Psoas muscle (tissue), 8 donors: Measurements from ENCODE around the gene GPRIN2. TPM values are rescaled to one million over a fixed set of nuclear protein-coding genes. Genes with fewer than 3 reads are reported as not detected.
A peak's percentile ranks its signal among the peaks of the same experiment; 100 is the strongest.

ENCODE experiments used
- ATAC-seq, 4 donors: fragments of 200-7000 bp; cut with Tn5 transposase; one replicate each; pipeline ENCODE4 v1.9.1; 2020; ENCODE audit warnings: moderate library complexity in 3 of 4, mild to moderate bottlenecking in 2 of 4
- DNase-seq, 2 donors: peaks; one replicate each; pipeline ENCODE4 v3.0.0-alpha.2; 2020
- H3K27ac ChIP-seq: fragments of 200-600 bp; one replicate; pipeline ENCODE4 v1.8.0; 2022
- H3K27me3 ChIP-seq, 3 donors: fragments of 200-600 bp in 1 of 3; one replicate each; pipeline versions ENCODE4 v1.6.1 to v1.8.0; 2013 to 2022; ENCODE audit warnings: low read length in 2 of 3, mild to moderate bottlenecking in 2 of 3, moderate library complexity in 1 of 3; ENCODE audit not compliant: insufficient read depth in 3 of 3
- H3K36me3 ChIP-seq, 2 donors: fragments of 200-600 bp in 1 of 2; one replicate each; pipeline versions ENCODE4 v1.6.1 to v1.8.0; 2013 to 2022; ENCODE audit warnings: low read depth in 1 of 2, mild to moderate bottlenecking in 1 of 2, moderate library complexity in 1 of 2; ENCODE audit not compliant: insufficient read depth in 1 of 2
- H3K4me1 ChIP-seq: fragments of 200-600 bp; one replicate; pipeline ENCODE4 v1.8.0; 2022
- H3K4me3 ChIP-seq: fragments of 200-600 bp; one replicate; pipeline ENCODE4 v1.8.0; 2022; ENCODE audit warnings: mild to moderate bottlenecking
- H3K9me3 ChIP-seq: fragments of 200-600 bp; one replicate; pipeline ENCODE4 v1.8.0; 2022
- CTCF ChIP-seq: fragments of 200-600 bp; IDR thresholded peaks from one replicate; pipeline ENCODE4 v1.8.0; 2022; ENCODE audit warnings: antibody characterized with exemption
- WGBS, 3 donors: extraction: QIAGEN DNeasy Blood & Tissue Kit; methylation state at CpG; one replicate each; pipeline versions ENCODE4 v1.1.6 to v1.1.7; 2013; 5-methylcytosine and 5-hydroxymethylcytosine counted together
- intact Hi-C, 2 donors: fragments of 100-400 bp; cut with DNase I; formaldehyde crosslinking; loops; one replicate each; pipeline versions ENCODE4 v1.11.0 to v1.14.2; 2022
- polyA plus RNA-seq, 3 donors: library from polyadenylated mRNA; stranded (reverse); fragments of 200-250 nt; gene quantifications; one replicate each; pipeline ENCODE4 v1.2.3, GENCODE V29; 2013
- total RNA-seq, 4 donors: library from RNA; stranded (reverse); fragmentation: NEBNext Ultra II Directional in 2 of 4; extraction: Animal tissue kit (Norgen Biotek cat#: 25700) in 2 of 4; gene quantifications; one replicate each; pipeline versions ENCODE4 v1.2.1 to v1.2.4, GENCODE V29; 2021 to 2023
- donor health status: healthy with polysubstance abuse.
- donor health status: DM: no; HTN: no; CAD: no; lungs with moderate emphysema.
- donor health status: Bipolar disorder and iron deficiency.
- donor health status: healthy.
- donor health status: DM: yes; HTN: yes; CAD: no.
- donor health status: DM: no; HTN: no; CAD: no.
- donor health status: DM: no; HTN: no; CAD: no.
- donor health status: DM: yes; HTN: yes; CAD: no.

Gene GPRIN2
- total and polyA plus RNA-seq, 7 donors = not detected

GRCh38 chr10:46538717-46539426 is 17.6 kb downstream of the GPRIN2 start:
- Histone ChIP-seq H3K27ac (no peak overlapping the region), H3K36me3 (no peaks in the 10 kb centered on the region), H3K27me3 (peaks cover 0 to 63% (median 4%) of the 10 kb centered on the region in 3 donors), H3K4me1 (no peaks in the 10 kb centered on the region), H3K4me3 (no peak overlapping the region), H3K9me3 (no peaks in the 10 kb centered on the region)
- intact Hi-C loops = loop anchor here in 1 of 2 donors (5.0 kb wide), 1 partner anchor 1798 kb away; no protein-coding TSS in a partner anchor
- DNase-seq = no peak
- ATAC-seq = no peak
- no peak for TF ChIP-seq CTCF
- 80 to 86% (median 81%) methylated on average over 3 of the region's 3 CpGs for WGBS, 3 donors

- 88 to 94% (median 92%) methylated on average over 5 of the region's 5 CpGs for WGBS, 3 donors
- peaks cover 0 to 55% (median 4%) of the 10 kb centered on the region in 3 donors for H3K27me3 ChIP-seq
- intact Hi-C loops = loop anchor here in 1 of 2 donors (5.0 kb wide), 1 partner anchor 1799 kb away; no protein-coding TSS in a partner anchor
- no peak for ATAC-seq
- no peaks in the 10 kb centered on the region for H3K9me3 ChIP-seq
- no peaks in the 10 kb centered on the region for H3K36me3 ChIP-seq
- no peak for TF ChIP-seq CTCF
- no peaks in the 10 kb centered on the region for H3K4me1 ChIP-seq
- H3K27ac ChIP-seq = no peak overlapping the region
- no peak overlapping the region for H3K4me3 ChIP-seq
- DNase-seq = no peak
Measured at GRCh38 chr10:46538155-46538554, 18.3 kb downstream of the GPRIN2 start.

- ATAC-seq = no peak
- H3K4me1 ChIP-seq = no peaks in the 10 kb centered on the region
- WGBS, 3 donors = 64 to 72% (median 70%) methylated on average over 5 of the region's 5 CpGs
Measured at GRCh38 chr10:46537309-46537708, 19.1 kb downstream of the GPRIN2 start.

GRCh38 chr10:46536781-46537180 is 19.7 kb downstream of the GPRIN2 start:
- intact Hi-C loops = loop anchor here in 1 of 2 donors (5.0 kb wide), 1 partner anchor 1801 kb away; no protein-coding TSS in a partner anchor
- 72 to 87% (median 86%) methylated on average over 5 of the region's 5 CpGs for WGBS, 3 donors
- H3K9me3 ChIP-seq = no peaks in the 10 kb centered on the region
- DNase-seq (peak; percentile 3 to 39), ATAC-seq (no peak)
- no peaks in the 10 kb centered on the region for H3K4me1 ChIP-seq
- no peaks in the 10 kb centered on the region for H3K36me3 ChIP-seq
- TF ChIP-seq CTCF = no peak
- no peak overlapping the region for H3K4me3 ChIP-seq
- H3K27ac ChIP-seq = no peak overlapping the region
- peaks cover 0 to 42% (median 2%) of the 10 kb centered on the region in 3 donors for H3K27me3 ChIP-seq

More at GRCh38 chr10:46537309-46537708, 19.1 kb downstream of the GPRIN2 start:
- Histone ChIP-seq H3K36me3 (no peaks in the 10 kb centered on the region), H3K4me3 (no peak overlapping the region), H3K9me3 (no peaks in the 10 kb centered on the region), H3K27me3 (peaks cover 0 to 47% (median 2%) of the 10 kb centered on the region in 3 donors), H3K27ac (no peak overlapping the region)
- TF ChIP-seq CTCF = no peak
- no peak for DNase-seq
- intact Hi-C loops = loop anchor here in 1 of 2 donors (5.0 kb wide), 1 partner anchor 1800 kb away; no protein-coding TSS in a partner anchor
